GM12878 (cell line): Measurements from ENCODE around the gene COBLL1.

ENCODE experiments used
- FOS ChIP-seq: IDR thresholded peaks from 3 replicates; pipeline ENCODE4 v1.6.1; 2011; ENCODE audit warnings: borderline replicate concordance; ENCODE audit not compliant: insufficient read length; ENCODE audit errors: extremely low read depth
- JUND ChIP-seq: IDR thresholded peaks from 2 replicates; pipeline ENCODE4 v1.6.1; 2012; ENCODE audit warnings: low read depth, mild to moderate bottlenecking, low read length, improper control_type of control experiment, moderate library complexity
- TF ChIP-seq, protein P1 (sequence below): IDR thresholded peaks from 2 replicates; pipeline ENCODE4 v1.6.1; 2011; ENCODE audit warnings: mild to moderate bottlenecking, low read depth, low read length, moderate library complexity; ENCODE audit not compliant: insufficient replicate concordance
- TF ChIP-seq, protein P2 (sequence below): fragments of 150-350 bp; IDR thresholded peaks from 2 replicates; pipeline ENCODE4 v1.6.1; 2014; ENCODE audit warnings: mild to moderate bottlenecking, low read depth, low read length

DNA sequence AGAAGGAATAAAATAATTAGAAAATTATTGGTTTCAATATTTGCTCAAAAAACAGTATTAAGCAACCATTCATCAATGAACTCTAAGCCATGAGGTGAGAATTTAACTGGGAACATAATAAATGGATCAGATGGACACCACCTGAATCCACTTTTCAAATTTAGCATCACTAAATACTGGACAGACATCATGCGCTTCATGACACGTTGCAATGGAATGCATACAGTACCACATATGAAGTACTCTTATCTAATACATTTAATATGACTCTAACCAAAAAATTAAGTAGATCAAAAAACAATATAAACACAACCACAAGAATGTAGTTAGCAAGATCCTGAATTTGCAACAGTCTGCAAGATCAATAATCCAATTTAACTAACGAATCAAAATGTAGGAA is 76.6 kb downstream of the COBLL1 start:
- no peak for TF ChIP-seq FOS
- TF ChIP-seq, protein P1, sequence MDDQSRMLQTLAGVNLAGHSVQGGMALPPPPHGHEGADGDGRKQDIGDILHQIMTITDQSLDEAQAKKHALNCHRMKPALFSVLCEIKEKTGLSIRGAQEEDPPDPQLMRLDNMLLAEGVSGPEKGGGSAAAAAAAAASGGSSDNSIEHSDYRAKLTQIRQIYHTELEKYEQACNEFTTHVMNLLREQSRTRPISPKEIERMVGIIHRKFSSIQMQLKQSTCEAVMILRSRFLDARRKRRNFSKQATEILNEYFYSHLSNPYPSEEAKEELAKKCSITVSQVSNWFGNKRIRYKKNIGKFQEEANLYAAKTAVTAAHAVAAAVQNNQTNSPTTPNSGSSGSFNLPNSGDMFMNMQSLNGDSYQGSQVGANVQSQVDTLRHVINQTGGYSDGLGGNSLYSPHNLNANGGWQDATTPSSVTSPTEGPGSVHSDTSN: no peak
- no peak for TF ChIP-seq JUND
- TF ChIP-seq, protein P2, sequence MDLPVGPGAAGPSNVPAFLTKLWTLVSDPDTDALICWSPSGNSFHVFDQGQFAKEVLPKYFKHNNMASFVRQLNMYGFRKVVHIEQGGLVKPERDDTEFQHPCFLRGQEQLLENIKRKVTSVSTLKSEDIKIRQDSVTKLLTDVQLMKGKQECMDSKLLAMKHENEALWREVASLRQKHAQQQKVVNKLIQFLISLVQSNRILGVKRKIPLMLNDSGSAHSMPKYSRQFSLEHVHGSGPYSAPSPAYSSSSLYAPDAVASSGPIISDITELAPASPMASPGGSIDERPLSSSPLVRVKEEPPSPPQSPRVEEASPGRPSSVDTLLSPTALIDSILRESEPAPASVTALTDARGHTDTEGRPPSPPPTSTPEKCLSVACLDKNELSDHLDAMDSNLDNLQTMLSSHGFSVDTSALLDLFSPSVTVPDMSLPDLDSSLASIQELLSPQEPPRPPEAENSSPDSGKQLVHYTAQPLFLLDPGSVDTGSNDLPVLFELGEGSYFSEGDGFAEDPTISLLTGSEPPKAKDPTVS: no peak
